Spleen (tissue), 11 donors: ENCODE results near the gene LRP1B. TPM values are rescaled to one million over a fixed set of nuclear protein-coding genes. Genes with fewer than 3 reads are reported as not detected.

Experiments used
- DNase-seq: peaks from one replicate; pipeline ENCODE4 v3.0.0-alpha.2; 2020
- H3K27ac ChIP-seq, 8 donors: fragments of 200-600 bp; sonication (generic) in 7 of 8; 1 replicate in 4 of 8; 2 replicates in 4 of 8; pipeline versions ENCODE4 v1.5.0 to v1.8.0; 2016 to 2021; ENCODE audit warnings: inconsistent platforms in 4 of 8, mild to moderate bottlenecking in 4 of 8, moderate library complexity in 1 of 8
- H3K27me3 ChIP-seq, 7 donors: fragments of 200-600 bp; sonication (generic) in 6 of 7; replicated peaks in 1 of 7; 1 replicate in 4 of 7; 2 replicates in 3 of 7; pipeline versions ENCODE4 v1.5.0 to v1.8.0; 2016 to 2021; ENCODE audit warnings: inconsistent platforms in 3 of 7, mild to moderate bottlenecking in 1 of 7
- H3K36me3 ChIP-seq, 6 donors: fragments of 200-600 bp; sonication (generic) in 5 of 6; 1 replicate in 4 of 6; 2 replicates in 2 of 6; pipeline versions ENCODE4 v1.5.0 to v1.8.0; 2016 to 2021; ENCODE audit warnings: inconsistent platforms in 2 of 6
- H3K4me1 ChIP-seq, 6 donors: fragments of 200-600 bp; sonication (generic) in 5 of 6; 1 replicate in 3 of 6; 2 replicates in 3 of 6; pipeline versions ENCODE4 v1.5.0 to v1.8.0; 2016 to 2021; ENCODE audit warnings: inconsistent platforms in 3 of 6
- H3K4me3 ChIP-seq, 8 donors: fragments of 200-600 bp; sonication (generic) in 7 of 8; 1 replicate in 4 of 8; 2 replicates in 4 of 8; pipeline versions ENCODE4 v1.5.0 to v1.8.0; 2016 to 2021; ENCODE audit warnings: inconsistent platforms in 4 of 8, mild to moderate bottlenecking in 4 of 8, moderate library complexity in 2 of 8
- H3K9me3 ChIP-seq, 8 donors: fragments of 200-600 bp; sonication (generic) in 7 of 8; 1 replicate in 4 of 8; 2 replicates in 4 of 8; pipeline versions ENCODE4 v1.5.0 to v1.8.0; 2016 to 2021; ENCODE audit warnings: inconsistent platforms in 4 of 8
- POLR2A ChIP-seq, 3 donors: fragments of 450-650 bp; IDR thresholded peaks; one replicate each; pipeline ENCODE4 v1.5.1; 2017; ENCODE audit warnings: antibody characterized with exemption in 3 of 3, mild to moderate bottlenecking in 1 of 3
- POLR2AphosphoS5 ChIP-seq, 3 donors: sonication (generic); formaldehyde crosslinking; IDR thresholded peaks; one replicate each; pipeline ENCODE4 v1.5.1; 2017; ENCODE audit warnings: antibody characterized with exemption in 3 of 3
- WGBS, 5 donors: extraction: QIAGEN DNeasy Blood & Tissue Kit in 3 of 5; methylation state at CpG; one replicate each; pipeline versions ENCODE4 v1.1.5 to v1.1.7; 2013 to 2018; 5-methylcytosine and 5-hydroxymethylcytosine counted together
- intact Hi-C: fragments of 100-400 bp; cut with DNase I; formaldehyde crosslinking; loops from one replicate; pipeline ENCODE4 v1.15.0; 2023; ENCODE audit warnings: low total_unique reads
- polyA plus RNA-seq, 3 donors: library from polyadenylated mRNA; stranded (reverse); fragments of 200-250 nt; gene quantifications; one replicate each; pipeline ENCODE4 v1.2.1, GENCODE V29; 2013
- total RNA-seq, 7 donors: library from RNA; depleted of rRNA in 3 of 7; stranded (reverse); fragments of >200 nt in 3 of 7; fragmentation: NEBNext Ultra II Directional in 4 of 7; extraction: Animal tissue kit (Norgen Biotek cat#: 25700) in 4 of 7; gene quantifications; one replicate each; pipeline versions ENCODE4 v1.1.0 to v1.2.1, GENCODE V29; 2016 to 2021
- TF ChIP-seq, protein P1 (sequence below), 11 experiments: fragments of 200-600 bp in 7 of 11; fragments of 450-650 bp in 4 of 11; sonication (generic) in 4 of 11; IDR thresholded peaks in 8 of 11; conservative IDR thresholded peaks in 3 of 11; 1 replicate in 7 of 11; 2 replicates in 4 of 11; pipeline versions ENCODE4 v1.4.0 to v1.8.0; 2016 to 2021; ENCODE audit warnings: antibody characterized with exemption in 11 of 11, inconsistent platforms in 4 of 11, mild to moderate bottlenecking in 1 of 11
- donor health status: healthy with polysubstance abuse.
- donor health status: DM: no; HTN: no; CAD: no; lungs with moderate emphysema.
- donor health status: DM: no; HTN: no; CAD: no.
- donor health status: Bipolar disorder and iron deficiency.
- donor health status: healthy.
- donor health status: DM: no; HTN: no; CAD: no.
- donor health status: DM: yes; HTN: yes; CAD: no.

Gene LRP1B
- total and polyA plus RNA-seq, 10 donors: 0.02 to 0.85 (median 0.08) TPM; not detected in 2

GRCh38 chr2:141380008-141380979, 750.5 kb downstream of the LRP1B start:
- WGBS, 5 donors: 72 to 80% (median 74%) methylated on average over 7 of the region's 7 CpGs
- Histone ChIP-seq H3K27me3 (no peaks in the 10 kb centered on the region), H3K27ac (no peak overlapping the region), H3K4me1 (no peaks in the 10 kb centered on the region), H3K36me3 (no peaks in the 10 kb centered on the region), H3K4me3 (no peak overlapping the region), H3K9me3 (peaks cover 0 to 12% (median 0%) of the 10 kb centered on the region in 8 donors)
- intact Hi-C loops: no loop called here
- DNase-seq: no peak
- TF ChIP-seq POLR2A (IDR thresholded peaks at IDR 0.05): no peak
- TF ChIP-seq POLR2AphosphoS5 (IDR thresholded peaks at IDR 0.05): no peak
- TF ChIP-seq, protein P1, sequence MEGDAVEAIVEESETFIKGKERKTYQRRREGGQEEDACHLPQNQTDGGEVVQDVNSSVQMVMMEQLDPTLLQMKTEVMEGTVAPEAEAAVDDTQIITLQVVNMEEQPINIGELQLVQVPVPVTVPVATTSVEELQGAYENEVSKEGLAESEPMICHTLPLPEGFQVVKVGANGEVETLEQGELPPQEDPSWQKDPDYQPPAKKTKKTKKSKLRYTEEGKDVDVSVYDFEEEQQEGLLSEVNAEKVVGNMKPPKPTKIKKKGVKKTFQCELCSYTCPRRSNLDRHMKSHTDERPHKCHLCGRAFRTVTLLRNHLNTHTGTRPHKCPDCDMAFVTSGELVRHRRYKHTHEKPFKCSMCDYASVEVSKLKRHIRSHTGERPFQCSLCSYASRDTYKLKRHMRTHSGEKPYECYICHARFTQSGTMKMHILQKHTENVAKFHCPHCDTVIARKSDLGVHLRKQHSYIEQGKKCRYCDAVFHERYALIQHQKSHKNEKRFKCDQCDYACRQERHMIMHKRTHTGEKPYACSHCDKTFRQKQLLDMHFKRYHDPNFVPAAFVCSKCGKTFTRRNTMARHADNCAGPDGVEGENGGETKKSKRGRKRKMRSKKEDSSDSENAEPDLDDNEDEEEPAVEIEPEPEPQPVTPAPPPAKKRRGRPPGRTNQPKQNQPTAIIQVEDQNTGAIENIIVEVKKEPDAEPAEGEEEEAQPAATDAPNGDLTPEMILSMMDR (IDR thresholded peaks at IDR 0.05 in 8 of 11, conservative IDR thresholded peaks at IDR 0.05 in 3 of 11): no peak

GRCh38 chr2:141364821-141365220, 766.0 kb downstream of the LRP1B start:
- no peak for DNase-seq
- TF ChIP-seq POLR2A (IDR thresholded peaks at IDR 0.05) (no peak), POLR2AphosphoS5 (IDR thresholded peaks at IDR 0.05) (no peak)
- TF ChIP-seq, protein P1 (IDR thresholded peaks at IDR 0.05 in 8 of 11, conservative IDR thresholded peaks at IDR 0.05 in 3 of 11): no peak
- Histone ChIP-seq H3K9me3 (no peaks in the 10 kb centered on the region), H3K4me3 (no peak overlapping the region), H3K27me3 (no peaks in the 10 kb centered on the region), H3K4me1 (no peaks in the 10 kb centered on the region), H3K36me3 (no peaks in the 10 kb centered on the region), H3K27ac (no peak overlapping the region)
- intact Hi-C loops: no loop called here
- WGBS, 5 donors: 79 to 91% (median 86%) methylated on average over 1 of the region's 1 CpG

DNA sequence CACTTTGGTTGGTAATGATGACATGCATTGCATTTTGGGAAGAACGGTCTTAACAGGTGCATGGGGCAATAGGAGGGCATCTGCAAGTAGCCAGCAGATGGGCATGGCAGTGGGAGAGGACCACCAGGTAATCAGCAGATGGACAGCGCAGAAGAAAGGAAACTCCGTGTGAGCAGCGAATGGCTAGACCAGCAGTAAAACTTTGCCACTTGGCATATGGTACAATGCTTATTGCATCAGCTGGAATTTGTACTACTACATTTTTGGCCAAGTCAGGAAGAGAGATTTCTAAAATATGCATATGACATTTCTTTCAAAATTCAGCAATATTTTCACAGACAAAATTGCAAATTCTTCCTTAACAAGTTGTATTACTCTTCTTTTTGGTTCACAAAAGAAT, 768.5 kb downstream of the LRP1B start:
- 84 to 93% (median 91%) methylated on average over 4 of the region's 4 CpGs for WGBS, 5 donors
- H3K36me3 ChIP-seq: no peaks in the 10 kb centered on the region

GRCh38 chr2:141348481-141348880, 782.3 kb downstream of the LRP1B start:
- WGBS, 5 donors: 86 to 100% (median 94%) methylated on average over 1 of the region's 1 CpG
- H3K4me3 ChIP-seq: no peak overlapping the region
- H3K27ac ChIP-seq: no peak overlapping the region
- H3K4me1 ChIP-seq: no peaks in the 10 kb centered on the region
- H3K27me3 ChIP-seq: no peaks in the 10 kb centered on the region
- H3K36me3 ChIP-seq: no peaks in the 10 kb centered on the region
- H3K9me3 ChIP-seq: peaks cover 0 to 3% (median 0%) of the 10 kb centered on the region in 8 donors
- intact Hi-C loops: no loop called here
- DNase-seq: no peak
- TF ChIP-seq POLR2AphosphoS5 (IDR thresholded peaks at IDR 0.05) (no peak), POLR2A (IDR thresholded peaks at IDR 0.05) (no peak)
- TF ChIP-seq, protein P1 (IDR thresholded peaks at IDR 0.05 in 8 of 11, conservative IDR thresholded peaks at IDR 0.05 in 3 of 11): no peak

More for the DNA sequence above, 768.5 kb downstream of the LRP1B start:
- H3K27ac ChIP-seq: no peak overlapping the region
- H3K4me3 ChIP-seq: no peak overlapping the region
- TF ChIP-seq POLR2AphosphoS5 (IDR thresholded peaks at IDR 0.05) (no peak), POLR2A (IDR thresholded peaks at IDR 0.05) (no peak)
- TF ChIP-seq, protein P1 (IDR thresholded peaks at IDR 0.05 in 8 of 11, conservative IDR thresholded peaks at IDR 0.05 in 3 of 11): no peak
- intact Hi-C loops: no loop called here
- H3K27me3 ChIP-seq: no peaks in the 10 kb centered on the region
- H3K4me1 ChIP-seq: no peaks in the 10 kb centered on the region
- no peaks in the 10 kb centered on the region for H3K9me3 ChIP-seq
- no peak for DNase-seq
